GM12878 (cell line): ENCODE data around the gene BLNK. TPM values are rescaled to one million over a fixed set of nuclear protein-coding genes. Genes with fewer than 3 reads are reported as not detected.

Experiments
- ATF2 ChIP-seq: IDR thresholded peaks from 2 replicates; pipeline ENCODE4 v1.6.1; 2012; ENCODE audit warnings: low read length, inconsistent platforms
- ATF7 ChIP-seq: fragments of 450-650 bp; IDR thresholded peaks from 2 replicates; pipeline ENCODE4 v1.6.1; 2016; ENCODE audit warnings: low read depth, mild to moderate bottlenecking
- BCL11A ChIP-seq: IDR thresholded peaks from 2 replicates; pipeline ENCODE4 v1.6.1; 2011; ENCODE audit warnings: low read depth, low read length
- GATAD2B ChIP-seq: fragments of 450-650 bp; conservative IDR thresholded peaks from 2 replicates; pipeline ENCODE4 v1.6.1; 2017; ENCODE audit warnings: low read depth, mild to moderate bottlenecking, moderate library complexity
- HDGF ChIP-seq: fragments of 450-650 bp; IDR thresholded peaks from 2 replicates; pipeline ENCODE4 v1.6.1; 2016; ENCODE audit warnings: antibody characterized with exemption
- IKZF1 ChIP-seq: fragments of 450-650 bp; conservative IDR thresholded peaks from 2 replicates; pipeline ENCODE4 v1.6.1; 2017; ENCODE audit warnings: antibody characterized with exemption, mild to moderate bottlenecking
- IRF3 ChIP-seq: fragments of 450-650 bp; IDR thresholded peaks from 2 replicates; pipeline ENCODE4 v1.6.1; 2014; ENCODE audit warnings: mild to moderate bottlenecking
- IRF4 ChIP-seq: IDR thresholded peaks from 2 replicates; pipeline ENCODE4 v1.6.1; 2011; ENCODE audit warnings: low read depth, low read length
- LARP7 ChIP-seq: fragments of 450-650 bp; IDR thresholded peaks from 2 replicates; pipeline ENCODE4 v1.6.1; 2017; ENCODE audit warnings: mild to moderate bottlenecking
- MEF2A ChIP-seq: IDR thresholded peaks from 2 replicates; pipeline ENCODE4 v1.6.1; 2011; ENCODE audit warnings: low read depth, mild to moderate bottlenecking, low read length, moderate library complexity; ENCODE audit not compliant: insufficient read depth
- MEF2B ChIP-seq: fragments of 450-650 bp; IDR thresholded peaks from 2 replicates; pipeline ENCODE4 v1.6.1; 2018; ENCODE audit warnings: mild to moderate bottlenecking, moderate library complexity; ENCODE audit not compliant: partially characterized antibody, poor library complexity, severe bottlenecking
- MXI1 ChIP-seq: fragments of 150-350 bp; IDR thresholded peaks from 2 replicates; pipeline ENCODE4 v1.6.1; 2011; ENCODE audit warnings: low read depth, mild to moderate bottlenecking, inconsistent platforms, low read length, improper control_type of control experiment
- NFYB ChIP-seq: IDR thresholded peaks from 2 replicates; pipeline ENCODE4 v1.6.1; 2011; ENCODE audit warnings: low read depth, mild to moderate bottlenecking, low read length, improper control_type of control experiment, moderate library complexity; ENCODE audit not compliant: insufficient read depth
- NRF1 ChIP-seq: conservative IDR thresholded peaks from 2 replicates; pipeline ENCODE4 v1.6.1; 2011; ENCODE audit warnings: mild to moderate bottlenecking, low read depth, low read length, improper control_type of control experiment
- RAD21 ChIP-seq: IDR thresholded peaks from 2 replicates; pipeline ENCODE4 v1.6.1; 2011; ENCODE audit warnings: mild to moderate bottlenecking, low read depth, low read length, moderate library complexity; ENCODE audit not compliant: insufficient read depth
- RAD51 ChIP-seq: fragments of 450-650 bp; IDR thresholded peaks from 2 replicates; pipeline ENCODE4 v1.6.1; 2016; ENCODE audit warnings: moderate library complexity, mild to moderate bottlenecking, inconsistent platforms
- RCOR1 ChIP-seq: conservative IDR thresholded peaks from 2 replicates; pipeline ENCODE4 v1.6.1; 2012; ENCODE audit warnings: low read depth, low read length, improper control_type of control experiment
- RUNX3 ChIP-seq: IDR thresholded peaks from 2 replicates; pipeline ENCODE4 v1.6.1; 2012; ENCODE audit warnings: low read length, inconsistent platforms
- SMAD5 ChIP-seq: IDR thresholded peaks from 2 replicates; pipeline ENCODE4 v1.6.1; 2016; ENCODE audit warnings: antibody characterized with exemption, low read depth
- ZBED1 ChIP-seq: IDR thresholded peaks from 2 replicates; pipeline ENCODE4 v1.6.1; 2016; ENCODE audit warnings: borderline replicate concordance
- ZBTB11 ChIP-seq: fragments of 450-650 bp; formaldehyde crosslinking; IDR thresholded peaks from 2 replicates; pipeline ENCODE4 v1.5.0; 2022; ENCODE audit warnings: mild to moderate bottlenecking, missing genetic modification characterization
- ZNF24 ChIP-seq: fragments of 450-650 bp; IDR thresholded peaks from 2 replicates; pipeline ENCODE4 v1.6.1; 2017; ENCODE audit warnings: antibody characterized with exemption, mild to moderate bottlenecking
- ZNF592 ChIP-seq: fragments of 450-650 bp; IDR thresholded peaks from 2 replicates; pipeline ENCODE4 v1.6.1; 2017; ENCODE audit warnings: mild to moderate bottlenecking, moderate library complexity
- polyA plus RNA-seq, 11 experiments: library from polyadenylated mRNA; depleted of rRNA in 4 of 11; unstranded in 6 of 11; stranded (reverse) in 5 of 11; fragments of >200 nt; fragmentation: Nextera tagmentation in 4 of 11; fragmentation: Illumina TruSeq in 1 of 11; extraction: Ambion mirVana in 4 of 11; extraction: Trizol in 1 of 11; gene quantifications; 1 replicate in 1 of 11; 2 replicates in 10 of 11; pipeline versions ENCODE4 v1.2.1 to v1.2.3, GENCODE V29; 2011 to 2016; ENCODE audit warnings: inconsistent platforms in 2 of 11, missing spikeins in 2 of 11, low read depth in 1 of 11
- total RNA-seq, 4 experiments: library from RNA; depleted of rRNA in 3 of 4; stranded (reverse); fragments of >200 nt in 3 of 4; fragmentation: Illumina TruSeq in 1 of 4; extraction: Trizol in 1 of 4; gene quantifications; 2 replicates each; pipeline versions ENCODE4 v1.2.1 to v1.2.3, GENCODE V29; 2013 to 2021

Gene BLNK
- total and polyA plus RNA-seq, 10 of the 15 experiments (the other 5 are each of a cell fraction or from before 2014, with no cell fraction given), result 79.5 to 201 (median 139) TPM

GRCh38 chr10:96244354-96244753 lies 27.0 kb downstream of the BLNK start (continued):
- peak; percentile 49; the same call in 1 of the 2 replicates for TF ChIP-seq BCL11A
- peak; percentile 35 for TF ChIP-seq MEF2B
- 0 out of 2 replicates have a peak, but pooled peaks have one; percentile 17 for TF ChIP-seq IRF4
- peak; percentile 84 for TF ChIP-seq ATF2
- peak; percentile 65; the same call in 1 of the 2 replicates for TF ChIP-seq ZNF592
- no peak for TF ChIP-seq LARP7
- TF ChIP-seq GATAD2B, result peak; percentile 50
- TF ChIP-seq NFYB, result no peak
- peak; percentile 69 for TF ChIP-seq MXI1
- TF ChIP-seq RAD21, result peak; percentile 3; the same call in 1 of the 2 replicates
- TF ChIP-seq SMAD5, result no peak
- TF ChIP-seq ATF7, result peak; percentile 97
- peak; percentile 53; the same call in 1 of the 2 replicates for TF ChIP-seq ZBED1
- TF ChIP-seq ZBTB11 (CRISPR knock-in tag), result no peak
- no peak for TF ChIP-seq HDGF
- no peak for TF ChIP-seq NRF1
- TF ChIP-seq ZNF24, result no peak
- TF ChIP-seq IRF3, result no peak
- 0 out of 2 replicates have a peak, but pooled peaks have one; percentile 19 for TF ChIP-seq MEF2A
- peak; percentile 67 for TF ChIP-seq RUNX3
- TF ChIP-seq RCOR1, result 0 out of 2 replicates have a peak, but pooled peaks have one; percentile 63
- peak; percentile 81 for TF ChIP-seq IKZF1
- 0 out of 2 replicates have a peak, but pooled peaks have one; percentile 25 for TF ChIP-seq RAD51
